Small intestine (tissue), 7 donors: Measurements from ENCODE around the gene DIS3L2. TPM values are rescaled to one million over a fixed set of nuclear protein-coding genes. Genes with fewer than 3 reads are reported as not detected.

ENCODE experiments used
- DNase-seq, 2 donors: peaks; one replicate each; pipeline versions ENCODE4 v3.0.0 to v3.0.0-alpha.2; 2013
- FAIRE-seq: peaks from 2 replicates; lab custom pipeline; 2012; peaks lifted over from hg19 to GRCh38; lab: Jason Lieb, UNC
- H3K27ac ChIP-seq, 3 donors: one replicate each; pipeline ENCODE4 v1.5.1; 2013; ENCODE audit warnings: low read length in 2 of 3, mild to moderate bottlenecking in 2 of 3, control low read depth in 1 of 3, inconsistent platforms in 1 of 3, low read depth in 1 of 3, moderate library complexity in 1 of 3
- H3K27me3 ChIP-seq, 3 donors: one replicate each; pipeline ENCODE4 v1.6.1; 2013; ENCODE audit warnings: low read length in 3 of 3, inconsistent platforms in 1 of 3; ENCODE audit not compliant: control insufficient read depth in 3 of 3, insufficient read depth in 3 of 3
- H3K36me3 ChIP-seq, 3 donors: one replicate each; pipeline ENCODE4 v1.6.1; 2013; ENCODE audit warnings: low read length in 3 of 3, inconsistent platforms in 1 of 3, low read depth in 1 of 3, mild to moderate bottlenecking in 1 of 3, moderate library complexity in 1 of 3; ENCODE audit not compliant: control insufficient read depth in 3 of 3, insufficient read depth in 2 of 3
- H3K4me1 ChIP-seq, 3 donors: one replicate each; pipeline ENCODE4 v1.6.1; 2013; ENCODE audit warnings: low read length in 2 of 3, inconsistent platforms in 1 of 3, low read depth in 1 of 3, mild to moderate bottlenecking in 1 of 3, moderate library complexity in 1 of 3; ENCODE audit not compliant: control insufficient read depth in 3 of 3, insufficient read depth in 2 of 3
- H3K4me3 ChIP-seq, 3 donors: one replicate each; pipeline ENCODE4 v1.5.1; 2013; ENCODE audit warnings: low read length in 3 of 3, control low read depth in 1 of 3, inconsistent platforms in 1 of 3, low read depth in 1 of 3, mild to moderate bottlenecking in 1 of 3, moderate library complexity in 1 of 3
- H3K9me3 ChIP-seq, 2 donors: one replicate each; pipeline ENCODE4 v1.6.1; 2013; ENCODE audit warnings: low read depth in 1 of 2, low read length in 1 of 2; ENCODE audit not compliant: control insufficient read depth in 2 of 2, insufficient read depth in 1 of 2
- WGBS, 3 donors: extraction: QIAGEN DNeasy Blood & Tissue Kit; methylation state at CpG; one replicate each; pipeline ENCODE4 v1.1.7; 2013; 5-methylcytosine and 5-hydroxymethylcytosine counted together
- polyA plus RNA-seq, 4 donors: library from polyadenylated mRNA; stranded (reverse) in 3 of 4; unstranded in 1 of 4; fragments of 200-250 nt in 3 of 4; fragments of 120-200 nt in 1 of 4; gene quantifications; one replicate each; pipeline versions ENCODE4 v1.2.1 to v1.2.3, GENCODE V29; 2013
- donor health status: healthy with polysubstance abuse.
- donor health status: control.
- donor health status: control.
- donor health status: Bipolar disorder and iron deficiency.
- donor health status: healthy.

DIS3L2 gene
- polyA plus RNA-seq, 4 donors: 8.3 to 22.1 (median 11.8) TPM

- H3K4me1 ChIP-seq: peaks cover 0 to 8% (median 0%) of the 10 kb centered on the region in 3 donors
- H3K27me3 ChIP-seq: no peaks in the 10 kb centered on the region
- DNase-seq (no peak), FAIRE-seq (no peak)
- H3K27ac ChIP-seq: no peak overlapping the region
- H3K4me3 ChIP-seq: no peak overlapping the region
- WGBS, 3 donors: 95 to 97% (median 96%) methylated on average over 9 of the region's 9 CpGs
- H3K9me3 ChIP-seq: peaks cover 0 to 4% of the 10 kb centered on the region in 2 donors
- H3K36me3 ChIP-seq: peaks cover 0 to 20% (median 0%) of the 10 kb centered on the region in 3 donors
These were observed 321.1 kb downstream of the DIS3L2 start for GRCh38 chr2:232282508-232283055.

GRCh38 chr2:232286001-232286868 lies 324.7 kb downstream of the DIS3L2 start:
- FAIRE-seq (no peak), DNase-seq (peak in 1 of 2 donors; percentile 9)
- Histone ChIP-seq H3K36me3 (peaks cover 0 to 26% (median 0%) of the 10 kb centered on the region in 3 donors), H3K9me3 (no peaks in the 10 kb centered on the region), H3K4me1 (peaks cover 0 to 8% (median 0%) of the 10 kb centered on the region in 3 donors), H3K27ac (no peak overlapping the region), H3K27me3 (no peaks in the 10 kb centered on the region), H3K4me3 (no peak overlapping the region)
- 79 to 86% (median 80%) methylated on average over 5 of the region's 5 CpGs for WGBS, 3 donors

- Histone ChIP-seq H3K27me3 (no peaks in the 10 kb centered on the region), H3K27ac (no peak overlapping the region), H3K9me3 (no peaks in the 10 kb centered on the region), H3K4me1 (peaks cover 0 to 8% (median 0%) of the 10 kb centered on the region in 3 donors), H3K4me3 (no peak overlapping the region), H3K36me3 (peaks cover 0 to 27% (median 0%) of the 10 kb centered on the region in 3 donors)
- DNase-seq (no peak), FAIRE-seq (no peak)
- whole genome bisulfite sequencing, 3 donors: 90 to 91% (median 91%) methylated on average over 7 to 8 of the region's 8 CpGs
These were observed 325.8 kb downstream of the DIS3L2 start for GRCh38 chr2:232287316-232287715.

GRCh38 chr2:232288489-232289030 lies 327.0 kb downstream of the DIS3L2 start:
- Histone ChIP-seq H3K9me3 (no peaks in the 10 kb centered on the region), H3K27me3 (no peaks in the 10 kb centered on the region), H3K27ac (no peak overlapping the region), H3K4me1 (peaks cover 0 to 8% (median 0%) of the 10 kb centered on the region in 3 donors), H3K36me3 (peaks cover 0 to 30% (median 0%) of the 10 kb centered on the region in 3 donors), H3K4me3 (no peak overlapping the region)
- FAIRE-seq (no peak), DNase-seq (no peak)
- 81 to 91% (median 89%) methylated on average over 4 of the region's 4 CpGs for WGBS, 3 donors

GRCh38 chr2:232290668-232291067 lies 329.2 kb downstream of the DIS3L2 start:
- Histone ChIP-seq H3K9me3 (no peaks in the 10 kb centered on the region), H3K27ac (no peak overlapping the region), H3K4me3 (no peak overlapping the region), H3K4me1 (peaks cover 0 to 7% (median 0%) of the 10 kb centered on the region in 3 donors), H3K27me3 (no peaks in the 10 kb centered on the region), H3K36me3 (peaks cover 0 to 34% (median 0%) of the 10 kb centered on the region in 3 donors)
- WGBS, 3 donors: 96% methylated on average over 8 of the region's 8 CpGs
- DNase-seq (no peak), FAIRE-seq (no peak)

- 78 to 92% (median 82%) methylated on average over 2 of the region's 2 CpGs for WGBS, 3 donors
- H3K27me3 ChIP-seq: no peaks in the 10 kb centered on the region
- DNase-seq: no peak
- H3K36me3 ChIP-seq: peaks cover 0 to 29% (median 0%) of the 10 kb centered on the region in 3 donors
- no peak overlapping the region for H3K4me3 ChIP-seq
- H3K4me1 ChIP-seq: peaks cover 0 to under 1% (median 0%) of the 10 kb centered on the region in 3 donors
- H3K9me3 ChIP-seq: no peaks in the 10 kb centered on the region
- no peak for FAIRE-seq
- no peak overlapping the region for H3K27ac ChIP-seq
These were observed 329.8 kb downstream of the DIS3L2 start for GRCh38 chr2:232291343-232291742.

- 80 to 84% (median 81%) methylated on average over 9 of the region's 9 CpGs for WGBS, 3 donors
- no peak for FAIRE-seq
- H3K4me3 ChIP-seq: no peak overlapping the region
These were observed 331.1 kb downstream of the DIS3L2 start for GRCh38 chr2:232292395-232293154.

GRCh38 chr2:232293191-232293590 lies 331.7 kb downstream of the DIS3L2 start:
- H3K27ac ChIP-seq: no peak overlapping the region
- FAIRE-seq (no peak), DNase-seq (no peak)
- H3K27me3 ChIP-seq: no peaks in the 10 kb centered on the region
- H3K9me3 ChIP-seq: no peaks in the 10 kb centered on the region
- no peak overlapping the region for H3K4me3 ChIP-seq
- WGBS, 3 donors: 89 to 91% (median 91%) methylated on average over 6 of the region's 6 CpGs
- H3K36me3 ChIP-seq: peaks cover 0 to 34% (median 0%) of the 10 kb centered on the region in 3 donors
- no peaks in the 10 kb centered on the region for H3K4me1 ChIP-seq

More at GRCh38 chr2:232292395-232293154, 331.1 kb downstream of the DIS3L2 start:
- Histone ChIP-seq H3K36me3 (peaks cover 0 to 34% (median 0%) of the 10 kb centered on the region in 3 donors), H3K27ac (no peak overlapping the region), H3K4me1 (no peaks in the 10 kb centered on the region), H3K9me3 (no peaks in the 10 kb centered on the region), H3K27me3 (no peaks in the 10 kb centered on the region)
- peak; percentile 55 to 63 for DNase-seq
